IMR-90 (cell line): ENCODE measurements around the gene CLEC1A.

Experiments
- CHD1 ChIP-seq: IDR thresholded peaks from 2 replicates; pipeline ENCODE4 v1.6.1; 2012; ENCODE audit warnings: low read depth, low read length, improper control_type of control experiment
- CTCF ChIP-seq: conservative IDR thresholded peaks from 2 replicates; pipeline ENCODE4 v1.5.1; 2012; ENCODE audit warnings: mild to moderate bottlenecking, low read depth, low read length, improper control_type of control experiment
- FOS ChIP-seq: fragments of 150-350 bp; IDR thresholded peaks from 2 replicates; pipeline ENCODE4 v1.6.1; 2016; ENCODE audit warnings: low read depth, low read length
- POLR2A ChIP-seq: IDR thresholded peaks from 2 replicates; pipeline ENCODE4 v1.6.1; 2012; ENCODE audit warnings: mild to moderate bottlenecking, low read depth, low read length
- RAD21 ChIP-seq: IDR thresholded peaks from 2 replicates; pipeline ENCODE4 v1.6.1; 2012; ENCODE audit warnings: low read length, improper control_type of control experiment
- SMC3 ChIP-seq: fragments of 150-350 bp; IDR thresholded peaks from 2 replicates; pipeline ENCODE4 v1.6.1; 2016; ENCODE audit warnings: low read depth, mild to moderate bottlenecking, antibody characterized with exemption, low read length, moderate library complexity

GRCh38 chr12:10084733-10085132 is 14.1 kb downstream of the CLEC1A start:
- TF ChIP-seq CHD1 = no peak
- TF ChIP-seq CTCF = no peak
- no peak for TF ChIP-seq FOS
- no peak for TF ChIP-seq SMC3
- TF ChIP-seq POLR2A = no peak
- TF ChIP-seq RAD21 = no peak
